Occipital lobe (tissue), 2 donors: Measurements from ENCODE around the gene GLB1L2. TPM values are rescaled to one million over a fixed set of nuclear protein-coding genes. Genes with fewer than 3 reads are reported as not detected.

Source experiments
- DNase-seq: peaks from one replicate; lab custom pipeline; 2025; lab: John Stamatoyannopoulos, UW
- total RNA-seq: library from RNA; depleted of rRNA; stranded (reverse); fragments of >200 nt; gene quantifications from one replicate; pipeline ENCODE4 v1.2.3, GENCODE V29; 2014

The GLB1L2 gene
- total RNA-seq, 1 donor from 2014 or later, result 1.1 TPM

DNA sequence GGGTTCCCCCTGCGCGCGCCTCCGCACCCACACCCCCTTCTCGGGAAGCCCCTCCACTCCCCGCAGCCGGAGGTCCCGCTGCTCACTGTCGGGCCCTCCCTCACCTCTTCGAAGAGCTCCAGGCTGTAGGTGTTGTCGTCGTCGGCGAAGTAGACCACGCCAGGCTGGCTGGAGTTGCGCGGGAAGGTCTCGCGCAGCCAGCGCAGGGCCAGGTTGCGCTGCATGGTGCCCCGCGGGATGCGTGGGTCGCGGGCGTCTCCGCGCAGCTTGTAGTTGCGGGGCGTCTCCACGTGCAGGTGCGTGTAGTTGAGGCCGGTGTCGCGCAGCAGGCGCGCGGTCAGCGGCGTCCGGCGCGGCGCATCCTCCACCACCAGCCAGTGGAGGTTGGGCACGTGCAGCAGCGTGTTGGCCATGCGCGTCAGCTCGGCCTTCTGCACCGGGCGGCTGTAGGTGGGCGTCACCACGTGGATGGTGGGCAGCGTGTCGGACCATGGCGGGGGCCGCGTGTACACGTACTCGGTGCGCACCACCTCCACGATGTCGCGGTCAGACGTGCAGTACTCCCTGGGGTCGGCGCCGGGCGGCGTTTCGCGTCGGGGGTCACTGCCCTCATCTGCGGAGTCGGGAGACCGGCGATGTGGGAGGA is 51.9 kb downstream of the GLB1L2 start:
- DNase-seq, result no peak

DNA sequence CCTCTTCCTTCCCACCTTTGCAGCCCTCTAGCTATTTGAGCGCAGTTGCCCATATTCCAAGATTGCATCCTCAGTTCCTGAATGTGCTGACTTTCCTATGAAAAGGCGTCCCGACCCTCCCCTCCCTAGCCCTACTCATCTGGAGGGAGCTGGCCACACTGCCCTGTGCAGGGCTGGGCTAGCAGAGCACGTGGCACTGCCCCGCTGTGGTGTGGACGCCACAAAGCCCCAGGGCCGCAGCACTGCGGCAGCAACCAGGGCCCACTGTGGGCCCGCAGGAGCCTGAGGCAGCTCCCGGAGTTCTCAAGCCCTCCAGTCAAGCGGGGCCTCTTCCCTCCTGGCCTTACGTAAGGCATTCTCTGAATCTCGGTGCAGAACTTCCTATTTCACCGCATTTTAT is 52.6 kb downstream of the GLB1L2 start:
- no peak for DNase-seq

GRCh38 chr11:134385171-134385570 is 53.4 kb downstream of the GLB1L2 start:
- DNase-seq, result no peak

- DNase-seq, result peak; percentile 27
Observed at GRCh38 chr11:134385774-134386565, 54.2 kb downstream of the GLB1L2 start.

DNA sequence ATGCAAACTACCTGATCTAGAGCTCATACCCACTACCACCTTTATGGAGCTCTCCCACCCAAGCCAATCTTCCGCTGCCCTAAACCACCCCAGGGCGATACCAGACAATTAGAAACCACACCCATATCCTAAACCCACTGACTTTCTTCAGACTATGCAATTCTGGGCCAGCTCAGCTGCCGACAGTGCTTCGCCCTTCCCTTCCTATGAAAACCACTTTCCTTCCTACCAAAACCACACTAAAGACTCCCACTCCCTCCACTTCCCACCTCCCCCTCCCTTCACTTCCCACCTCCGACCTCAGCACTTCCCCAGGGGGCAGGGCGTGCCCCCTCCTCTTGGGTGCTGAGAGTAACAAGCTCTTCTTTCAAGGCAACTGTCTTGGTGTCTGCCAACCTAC is 55.2 kb downstream of the GLB1L2 start:
- DNase-seq, result no peak

GRCh38 chr11:134387501-134387900 is 55.7 kb downstream of the GLB1L2 start:
- DNase-seq, result no peak

- no peak for DNase-seq
Observed at GRCh38 chr11:134388590-134388989, 56.8 kb downstream of the GLB1L2 start.

GRCh38 chr11:134389464-134390180 is 57.8 kb downstream of the GLB1L2 start:
- DNase-seq, result no peak

GRCh38 chr11:134390706-134391569 is 59.1 kb downstream of the GLB1L2 start:
- DNase-seq, result no peak

- DNase-seq, result no peak
Observed at GRCh38 chr11:134391656-134392055, 59.9 kb downstream of the GLB1L2 start.

DNA sequence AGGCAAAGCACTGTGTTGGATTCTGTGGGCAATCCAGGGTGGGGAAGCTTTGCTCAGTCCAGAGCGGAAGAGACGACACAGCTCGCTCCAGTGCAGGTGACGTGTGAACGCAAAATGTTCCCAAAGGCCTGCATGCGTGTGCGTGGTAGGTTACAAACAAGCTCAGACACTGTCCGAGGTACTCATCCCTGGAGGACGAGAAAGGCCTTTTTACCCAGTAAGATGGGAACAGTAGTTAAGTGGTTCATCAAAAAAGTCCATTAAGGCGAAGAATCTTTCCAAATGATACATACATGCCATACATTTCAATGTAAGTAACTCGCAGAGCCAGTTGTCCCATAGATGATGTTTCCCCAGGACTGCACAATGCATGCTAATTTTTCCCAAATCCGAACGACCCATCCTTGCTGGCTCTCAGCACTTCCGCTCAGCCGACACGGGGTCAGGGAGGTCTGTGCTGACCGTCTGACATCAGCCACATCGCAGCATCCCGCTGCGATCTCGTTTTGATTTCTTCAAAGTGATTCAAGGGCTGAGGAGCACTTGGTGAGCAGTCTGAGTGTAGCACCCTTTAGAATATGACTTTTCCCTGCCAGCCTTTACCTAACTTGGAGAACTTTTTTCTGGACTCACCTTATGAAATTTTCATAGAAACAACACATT is 61.3 kb downstream of the GLB1L2 start:
- DNase-seq, result no peak

DNA sequence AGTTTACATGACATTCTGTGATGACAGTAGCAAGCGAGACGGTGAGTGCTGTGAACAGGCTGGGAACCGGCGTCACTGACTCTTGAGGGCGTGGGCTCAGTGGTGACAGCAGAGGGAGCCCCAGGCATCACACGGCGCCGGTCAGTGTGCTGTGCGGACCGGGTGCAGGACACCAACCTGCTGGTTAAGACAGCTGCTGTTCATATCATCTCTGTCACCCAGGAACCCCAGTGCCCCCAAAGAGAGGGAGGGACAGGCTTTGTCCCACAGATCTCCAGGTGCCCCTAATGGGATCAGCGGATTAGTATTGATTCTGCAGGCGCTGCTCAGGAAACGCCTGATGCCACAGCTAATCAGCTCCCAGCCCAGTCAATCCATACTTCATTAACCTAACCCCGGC is 61.9 kb downstream of the GLB1L2 start:
- peak; percentile 38 for DNase-seq

GRCh38 chr11:134394311-134394710 is 62.5 kb downstream of the GLB1L2 start:
- no peak for DNase-seq

GRCh38 chr11:134395002-134395401 is 63.2 kb downstream of the GLB1L2 start:
- no peak for DNase-seq

DNA sequence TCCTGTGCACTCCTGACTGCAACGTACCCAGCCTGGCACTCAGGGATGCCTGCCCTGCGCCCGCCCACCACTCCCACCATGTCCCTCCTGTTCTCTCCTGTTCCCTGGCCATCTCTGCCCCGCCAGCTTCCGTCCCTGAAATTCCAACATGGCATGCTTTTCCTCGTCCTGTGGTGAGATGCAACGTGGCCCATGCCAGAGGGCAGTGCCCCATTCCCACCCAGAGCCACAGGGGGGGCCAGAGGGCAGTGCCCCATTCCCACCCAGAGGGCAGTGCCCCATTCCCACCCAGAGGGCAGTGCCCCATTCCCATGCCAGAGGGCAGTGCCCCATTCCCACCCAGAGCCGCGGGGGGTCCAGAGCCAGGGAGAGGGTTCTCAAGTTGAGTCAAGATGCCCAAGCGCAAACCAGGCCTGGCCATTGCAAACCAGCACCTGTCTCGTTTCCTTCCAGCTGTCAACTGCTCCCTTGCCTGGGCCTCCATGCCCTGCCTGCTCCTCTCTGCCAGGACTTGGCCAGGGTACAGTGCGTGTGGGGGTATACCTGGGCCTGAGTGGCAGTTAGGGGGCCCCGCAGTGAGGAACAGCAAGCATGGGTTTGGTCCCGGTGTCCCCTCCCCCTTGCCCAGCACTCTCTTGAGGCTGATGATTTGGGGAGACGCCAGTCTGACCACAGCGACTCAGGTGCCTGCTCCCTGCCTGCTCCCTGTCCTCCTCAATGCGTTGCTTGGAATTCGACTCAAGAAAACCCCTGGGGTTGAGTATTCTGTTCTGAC is 65.7 kb downstream of the GLB1L2 start:
- DNase-seq, result no peak

DNA sequence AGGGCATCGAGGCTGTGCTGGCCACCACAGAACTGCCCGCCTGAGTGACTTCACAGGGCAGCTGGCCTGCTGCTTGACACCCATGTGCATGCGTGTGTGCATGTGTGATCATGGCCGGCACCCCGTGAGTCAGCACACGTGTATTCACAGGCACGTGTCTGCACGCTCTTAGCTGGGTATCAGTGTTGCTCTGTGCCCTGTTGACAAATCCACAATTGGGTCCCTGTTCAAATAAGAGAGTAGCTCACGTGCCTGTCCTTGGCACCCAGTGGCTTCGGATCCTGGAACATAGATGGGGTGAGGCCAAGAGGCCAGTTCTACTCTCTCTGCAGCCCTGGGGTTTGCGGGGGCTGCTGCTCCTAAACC is 66.3 kb downstream of the GLB1L2 start:
- peak; percentile 72 for DNase-seq

GRCh38 chr11:134398644-134399292 is 67.0 kb downstream of the GLB1L2 start:
- DNase-seq, result peak; percentile 20

- no peak for DNase-seq
Observed at GRCh38 chr11:134399293-134399654, 67.5 kb downstream of the GLB1L2 start.

GRCh38 chr11:134399996-134400395 is 68.2 kb downstream of the GLB1L2 start:
- no peak for DNase-seq
